B cell (primary cell): Measurements from ENCODE around the gene LCE3C. TPM values are rescaled to one million over a fixed set of nuclear protein-coding genes. Genes with fewer than 3 reads are reported as not detected.

Experiments used
- ATAC-seq: fragments of 200-7000 bp; cut with Tn5 transposase; one replicate; pipeline ENCODE4 v1.10.0; 2021; ENCODE audit warnings: low read depth, mild to moderate bottlenecking, moderate number of reproducible peaks, moderate library complexity
- CTCF ChIA-PET: fragments of 350-600 bp; sonication (Branson Sonifier 250); formaldehyde crosslinking; loops from one replicate; lab custom pipeline; 2021; ENCODE audit warnings: antibody characterized with exemption, inconsistent platforms; lab: Charles Lee
- POLR2A ChIA-PET: fragments of 350-600 bp; sonication (Branson Sonifier 250); formaldehyde crosslinking; loops from one replicate; lab custom pipeline; 2021; ENCODE audit warnings: antibody characterized with exemption; lab: Charles Lee
- DNase-seq: peaks from one replicate; pipeline ENCODE4 v3.0.0; 2013
- H2AFZ ChIP-seq: 2 replicates; pipeline ENCODE4 v1.6.1; 2012; ENCODE audit warnings: mild to moderate bottlenecking, low read depth, low read length; ENCODE audit not compliant: insufficient read depth, poor library complexity, severe bottlenecking
- H3K27ac ChIP-seq, 2 donors: 1 replicate in 1 of 2; 2 replicates in 1 of 2; pipeline ENCODE4 v1.5.1; 2012 to 2013; ENCODE audit warnings: low read length in 2 of 2, mild to moderate bottlenecking in 2 of 2, moderate library complexity in 1 of 2
- H3K27me3 ChIP-seq, 4 experiments: fragments of 200-600 bp in 1 of 4; sonication (generic) in 1 of 4; replicated peaks in 1 of 4; 1 replicate in 2 of 4; 2 replicates in 2 of 4; pipeline versions ENCODE4 v1.6.1 to v1.7.0; 2013 to 2016; ENCODE audit warnings: low read length in 3 of 4, mild to moderate bottlenecking in 2 of 4, mixed read lengths in 1 of 4, moderate library complexity in 1 of 4; ENCODE audit not compliant: insufficient read depth in 4 of 4, control insufficient read depth in 3 of 4; ENCODE audit errors: control extremely low read depth in 1 of 4
- H3K36me3 ChIP-seq, 2 experiments: replicated peaks in 1 of 2; 1 replicate in 1 of 2; 2 replicates in 1 of 2; pipeline versions ENCODE4 v1.6.1 to v1.7.1; 2013; ENCODE audit warnings: low read length in 1 of 2; ENCODE audit not compliant: insufficient read depth in 2 of 2, control insufficient read depth in 1 of 2; ENCODE audit errors: control extremely low read depth in 1 of 2, extremely low read depth in 1 of 2
- H3K4me1 ChIP-seq, 2 donors: fragments of 200-600 bp in 1 of 2; sonication (generic) in 1 of 2; 1 replicate in 1 of 2; 2 replicates in 1 of 2; pipeline versions ENCODE4 v1.5.1 to v1.6.1; 2013 to 2017; ENCODE audit warnings: low read length in 2 of 2; ENCODE audit not compliant: control insufficient read depth in 2 of 2, insufficient read depth in 2 of 2
- H3K4me2 ChIP-seq: replicated peaks from 2 replicates; pipeline ENCODE3; 2012; ENCODE audit warnings: mild to moderate bottlenecking, low read depth, low read length; ENCODE audit not compliant: poor library complexity, severe bottlenecking
- H3K4me3 ChIP-seq, 5 experiments: fragments of 200-600 bp in 1 of 5; sonication (generic) in 1 of 5; 1 replicate in 3 of 5; 2 replicates in 2 of 5; pipeline versions ENCODE4 v1.5.1 to v1.7.0; 2011 to 2016; ENCODE audit warnings: low read length in 4 of 5, mild to moderate bottlenecking in 4 of 5, low read depth in 2 of 5, control low read depth in 1 of 5, moderate library complexity in 1 of 5; ENCODE audit not compliant: insufficient read depth in 1 of 5; ENCODE audit errors: control extremely low read depth in 1 of 5, extremely low read depth in 1 of 5
- H3K79me2 ChIP-seq: fragments of 200-600 bp; sonication (generic); one replicate; pipeline ENCODE4 v1.6.0; 2016; ENCODE audit warnings: low read length; ENCODE audit not compliant: control insufficient read depth, insufficient read depth
- H3K9ac ChIP-seq: fragments of 200-600 bp; sonication (generic); 2 replicates; pipeline ENCODE4 v1.6.1; 2017; ENCODE audit warnings: mild to moderate bottlenecking, low read length, moderate library complexity
- H3K9me3 ChIP-seq, 3 donors: one replicate each; pipeline versions ENCODE4 v1.6.1 to v1.7.1; 2013; ENCODE audit warnings: low read length in 2 of 3; ENCODE audit not compliant: control insufficient read depth in 2 of 3, insufficient read depth in 1 of 3; ENCODE audit errors: control extremely low read depth in 1 of 3
- H4K20me1 ChIP-seq: 2 replicates; pipeline ENCODE4 v1.6.0; 2012; ENCODE audit warnings: mild to moderate bottlenecking, low read length; ENCODE audit not compliant: insufficient read depth, control insufficient read depth, poor library complexity, severe bottlenecking
- H3K27ac Mint-ChIP-seq: one replicate; pipeline ENCODE4 v1.8.0; 2021; ENCODE audit warnings: mixed read lengths
- H3K27me3 Mint-ChIP-seq: one replicate; pipeline ENCODE4 v1.8.0; 2021; ENCODE audit warnings: mixed read lengths
- H3K4me1 Mint-ChIP-seq: one replicate; pipeline ENCODE4 v1.8.0; 2021; ENCODE audit warnings: mixed read lengths
- H3K4me3 Mint-ChIP-seq: one replicate; pipeline ENCODE4 v1.8.0; 2021; ENCODE audit warnings: mixed read lengths
- H3K9me3 Mint-ChIP-seq: one replicate; pipeline ENCODE4 v1.8.0; 2022; ENCODE audit warnings: mixed read lengths; ENCODE audit not compliant: insufficient read depth
- CTCF ChIP-seq: fragments of 200-600 bp; IDR thresholded peaks from one replicate; pipeline ENCODE4 v1.8.0; 2022; ENCODE audit warnings: antibody characterized with exemption, mild to moderate bottlenecking
- EZH2 ChIP-seq: IDR thresholded peaks from 2 replicates; pipeline ENCODE4 v1.6.1; 2012; ENCODE audit warnings: borderline replicate concordance, low read depth, mild to moderate bottlenecking, moderate library complexity, low read length; ENCODE audit not compliant: insufficient read depth, poor library complexity, severe bottlenecking
- WGBS: methylation state at CpG from one replicate; pipeline ENCODE4 v1.1.5; 2013; ENCODE audit warnings: missing lambda C conversion rate; ENCODE audit not compliant: insufficient coverage; 5-methylcytosine and 5-hydroxymethylcytosine counted together
- intact Hi-C: fragments of 100-400 bp; cut with micrococcal nuclease; formaldehyde crosslinking; loops from one replicate; pipeline ENCODE4 v1.10.0; 2022
- polyA minus RNA-seq: library from RNA; depleted of rRNA, polyadenylated mRNA; stranded (reverse); fragments of >200 nt; gene quantifications from 2 replicates; pipeline ENCODE4 v1.2.3, GENCODE V29; 2012
- polyA plus RNA-seq: library from polyadenylated mRNA; depleted of rRNA; stranded (reverse); fragments of >200 nt; gene quantifications from 2 replicates; pipeline ENCODE4 v1.2.3, GENCODE V29; 2012
- total RNA-seq, 2 donors: library from RNA; stranded (reverse); fragments of 120-200 nt in 1 of 2; gene quantifications; 1 replicate in 1 of 2; 2 replicates in 1 of 2; pipeline versions ENCODE4 v1.2.3 to v1.2.4, GENCODE V29; 2013 to 2022

The LCE3C gene
- total RNA-seq, result not detected in 2 replicates
- not detected for total RNA-seq (2013)
- polyA plus RNA-seq, result not detected in 2 replicates
- polyA minus RNA-seq, result not detected in 2 replicates

GRCh38 chr1:152599934-152600333, at the start of gene LCE3C:
Gene LCE3C (plus strand): TSS chr1:152600234. CDS start chr1:152600732, 498 bp downstream.
- TF ChIP-seq EZH2 (no peak), CTCF (no peak)
- Histone ChIP-seq H3K27me3 (peaks cover 0 to 2% (median 0%) of the 10 kb centered on the region in 4 experiments), H3K79me2 (no peaks in the 10 kb centered on the region), H3K4me1 (no peaks in the 10 kb centered on the region), H3K4me2 (no peak within 1 kb of the TSS), H3K9ac (no peak within 1 kb of the TSS), H3K27ac (no peak within 1 kb of the TSS), H3K36me3 (no peaks in the 10 kb centered on the region), H3K4me3 (no peak within 1 kb of the TSS), H4K20me1 (no peaks in the 10 kb centered on the region), H3K9me3 (peaks cover 5 to 11% (median 6%) of the 10 kb centered on the region in 3 donors), H2AFZ (no peak within 1 kb of the TSS)
- no CpG with 5 or more reads among the region's 4 CpGs for WGBS
- intact Hi-C loops, result no loop called here
- no peak within 1 kb of the TSS for H3K4me3 Mint-ChIP-seq
- CTCF ChIA-PET, result no interaction called here
- no peaks in the 10 kb centered on the region for H3K4me1 Mint-ChIP-seq
- no peaks in the 10 kb centered on the region for H3K9me3 Mint-ChIP-seq
- H3K27ac Mint-ChIP-seq, result no peak within 1 kb of the TSS
- ATAC-seq (no peak), DNase-seq (no peak)
- no peaks in the 10 kb centered on the region for H3K27me3 Mint-ChIP-seq
- POLR2A ChIA-PET, result no interaction called here

GRCh38 chr1:152565115-152565514, 34.9 kb upstream of the LCE3C start:
- H3K79me2 ChIP-seq, result no peaks in the 10 kb centered on the region
- no peak overlapping the region for H2AFZ ChIP-seq
- Mint-ChIP-seq H3K27me3 (peaks cover 3% of the 10 kb centered on the region), H3K27ac (no peak overlapping the region), H3K4me3 (no peak overlapping the region), H3K9me3 (peaks cover 7% of the 10 kb centered on the region), H3K4me1 (no peaks in the 10 kb centered on the region)
- H3K27me3 ChIP-seq, result no peaks in the 10 kb centered on the region
- H3K4me2 ChIP-seq, result no peak overlapping the region
- no peak overlapping the region for H3K9ac ChIP-seq
- POLR2A ChIA-PET, result no interaction called here
- DNase-seq (no peak), ATAC-seq (no peak)
- no peaks in the 10 kb centered on the region for H4K20me1 ChIP-seq
- no peaks in the 10 kb centered on the region for H3K4me1 ChIP-seq
- no peak overlapping the region for H3K27ac ChIP-seq
- H3K4me3 ChIP-seq, result no peak overlapping the region
- CTCF ChIA-PET, result no interaction called here
- TF ChIP-seq CTCF (no peak), EZH2 (no peak)
- intact Hi-C loops, result no loop called here
- WGBS, result no CpG with 5 or more reads among the region's 2 CpGs
- no peaks in the 10 kb centered on the region for H3K36me3 ChIP-seq
- peaks cover 0 to 8% (median 0%) of the 10 kb centered on the region in 3 donors for H3K9me3 ChIP-seq
